Testis (tissue), 3 donors: Measurements from ENCODE around the gene SLC25A6. TPM values are rescaled to one million over a fixed set of nuclear protein-coding genes. Genes with fewer than 3 reads are reported as not detected.

Source experiments
- DNase-seq: peaks from one replicate; pipeline ENCODE4 v3.0.0-alpha.2; 2019
- H3K27ac ChIP-seq, 2 donors: fragments of 200-600 bp; sonication (generic); one replicate each; pipeline ENCODE4 v1.5.1; 2019
- H3K27me3 ChIP-seq: fragments of 200-600 bp; sonication (generic); one replicate; pipeline ENCODE4 v1.5.1; 2019
- H3K36me3 ChIP-seq: fragments of 200-600 bp; sonication (generic); one replicate; pipeline ENCODE4 v1.5.1; 2017; ENCODE audit warnings: low read depth; ENCODE audit errors: missing control alignments
- H3K4me1 ChIP-seq: fragments of 200-600 bp; sonication (generic); one replicate; pipeline ENCODE4 v1.5.1; 2019
- H3K4me3 ChIP-seq, 2 donors: fragments of 200-600 bp; sonication (generic); one replicate each; pipeline ENCODE4 v1.5.1; 2017 to 2019
- H3K9me3 ChIP-seq: fragments of 200-600 bp; sonication (generic); one replicate; pipeline ENCODE4 v1.5.1; 2017
- CTCF ChIP-seq, 3 experiments: fragments of 450-650 bp in 2 of 3; fragments of 200-600 bp in 1 of 3; sonication (generic) in 1 of 3; IDR thresholded peaks; one replicate each; pipeline ENCODE4 v1.5.1; 2016 to 2019; ENCODE audit warnings: antibody characterized with exemption in 3 of 3, mild to moderate bottlenecking in 2 of 3, moderate library complexity in 1 of 3
- POLR2A ChIP-seq: fragments of 450-650 bp; IDR thresholded peaks from one replicate; pipeline ENCODE4 v1.6.1; 2017; ENCODE audit warnings: antibody characterized with exemption, mild to moderate bottlenecking, moderate library complexity
- WGBS, 2 donors: methylation state at CpG; one replicate each; pipeline ENCODE4 v1.1.5; 2018; 5-methylcytosine and 5-hydroxymethylcytosine counted together
- intact Hi-C: fragments of 100-400 bp; cut with DNase I; formaldehyde crosslinking; loops from one replicate; pipeline ENCODE4 v1.15.1; 2023; ENCODE audit warnings: low total_unique reads
- polyA plus RNA-seq: library from polyadenylated mRNA; stranded (reverse); fragments of 350-450 nt; fragmentation: Illumina TruSeq; extraction: RNeasy Lipid Tissue Mini Kit (QIAGEN cat#74804); gene quantifications from one replicate; pipeline ENCODE4 v1.2.3, GENCODE V29; 2014; ENCODE audit warnings: low read depth, low replicate concordance; ENCODE audit not compliant: insufficient read depth
- total RNA-seq, 2 donors: library from RNA; depleted of rRNA; stranded (reverse); fragments of >200 nt; gene quantifications; one replicate each; pipeline ENCODE4 v1.2.3, GENCODE V29; 2016

Gene SLC25A6
- total and polyA plus RNA-seq, 3 donors from 2014 or later, result 157 to 293 (median 171) TPM

- H3K4me3 ChIP-seq, result no peak overlapping the region
- DNase-seq, result no peak
- no peaks in the 10 kb centered on the region for H3K9me3 ChIP-seq
- 87 to 89% methylated on average over 8 to 15 of the region's 15 CpGs for WGBS, 2 donors
- no peak overlapping the region for H3K27ac ChIP-seq
- no peaks in the 10 kb centered on the region for H3K36me3 ChIP-seq
- H3K27me3 ChIP-seq, result no peaks in the 10 kb centered on the region
- intact Hi-C loops, result loop anchor here (10.0 kb wide), 1 partner anchor 48 kb away; no protein-coding TSS in a partner anchor
- TF ChIP-seq CTCF (IDR thresholded peaks at IDR 0.05) (no peak), POLR2A (no peak)
- H3K4me1 ChIP-seq, result peaks cover 15% of the 10 kb centered on the region
Observed at GRCh38 chrX:1397001-1397400, 5.1 kb upstream of the SLC25A6 start.

GRCh38 chrX:1395646-1396216, 3.8 kb upstream of the SLC25A6 start:
- Histone ChIP-seq H3K27me3 (no peaks in the 10 kb centered on the region), H3K27ac (no peak overlapping the region), H3K36me3 (no peaks in the 10 kb centered on the region), H3K4me1 (peaks cover 18% of the 10 kb centered on the region), H3K4me3 (no peak overlapping the region), H3K9me3 (no peaks in the 10 kb centered on the region)
- intact Hi-C loops, result loop anchor here (10.0 kb wide), 1 partner anchor 49 kb away; no protein-coding TSS in a partner anchor
- TF ChIP-seq POLR2A (no peak), CTCF (IDR thresholded peaks at IDR 0.05) (no peak)
- 96 to 98% methylated on average over 5 of the region's 5 CpGs for WGBS, 2 donors
- no peak for DNase-seq

GRCh38 chrX:1394731-1395501, 3.0 kb upstream of the SLC25A6 start:
- Histone ChIP-seq H3K4me3 (no peak overlapping the region), H3K4me1 (peaks cover 23% of the 10 kb centered on the region), H3K36me3 (no peaks in the 10 kb centered on the region), H3K27me3 (no peaks in the 10 kb centered on the region), H3K9me3 (no peaks in the 10 kb centered on the region), H3K27ac (peak overlapping the region; percentile 68 to 99)
- TF ChIP-seq POLR2A (no peak), CTCF (IDR thresholded peaks at IDR 0.05) (no peak)
- 74 to 87% methylated on average over 19 to 20 of the region's 22 CpGs for WGBS, 2 donors
- no peak for DNase-seq
- intact Hi-C loops, result loop anchor here (10.0 kb wide), 1 partner anchor 50 kb away; no protein-coding TSS in a partner anchor

GRCh38 chrX:1393871-1394615, 2.1 kb upstream of the SLC25A6 start:
- Histone ChIP-seq H3K27me3 (no peaks in the 10 kb centered on the region), H3K36me3 (no peaks in the 10 kb centered on the region), H3K4me1 (peaks cover 23% of the 10 kb centered on the region), H3K27ac (peak overlapping the region; percentile 68 to 99), H3K9me3 (no peaks in the 10 kb centered on the region), H3K4me3 (no peak overlapping the region)
- intact Hi-C loops, result loop anchor here (10.0 kb wide), 1 partner anchor 51 kb away; no protein-coding TSS in a partner anchor
- no peak for TF ChIP-seq POLR2A
- no peak for TF ChIP-seq CTCF (IDR thresholded peaks at IDR 0.05)
- no peak for DNase-seq
- 52 to 56% methylated on average over 16 of the region's 16 CpGs for WGBS, 2 donors
